HCT116 (cell line): Measurements from ENCODE around the gene XKR7. TPM values are rescaled to one million over a fixed set of nuclear protein-coding genes. Genes with fewer than 3 reads are reported as not detected.

ENCODE experiments used
- ATAC-seq: fragments of 200-7000 bp; cut with Tn5 transposase; 2 replicates; pipeline ENCODE4 v1.9.1; 2020; ENCODE audit warnings: mild to moderate bottlenecking, moderate library complexity
- BruUV-seq: library from RNA; stranded (reverse); fragments of 400-500 nt; replicated peaks from 2 replicates; lab custom pipeline; 2021; lab: Mats Ljungman, UMichigan
- CTCF ChIA-PET: fragments of 300-600 bp; sonication (Branson Sonifier 250); formaldehyde crosslinking; loops from one replicate; lab custom pipeline; 2021; ENCODE audit warnings: antibody characterized with exemption; lab: Charles Lee
- POLR2A ChIA-PET: fragments of 300-600, 350-600 bp; sonication (Branson Sonifier 250); formaldehyde crosslinking; loops from one replicate; lab custom pipeline; 2021; ENCODE audit warnings: antibody characterized with exemption; lab: Charles Lee
- RAD21 ChIA-PET, 2 experiments: fragments of 300-600 bp; sonication (Branson Sonifier 250); formaldehyde crosslinking; loops; one replicate each; lab custom pipeline; 2023; ENCODE audit warnings: low total read pairs in 2 of 2; ENCODE audit not compliant: uncharacterized antibody in 2 of 2, unreplicated experiment in 2 of 2, low non-redundant PET in 1 of 2; lab: Charles Lee
- DNase-seq: peaks from one replicate; pipeline ENCODE4 v3.0.0-alpha.2; 2010; ENCODE audit warnings: low read depth, low spot score
- H2AFZ ChIP-seq: fragments of 200-600 bp; shearing (Covaris generic), sonication (generic); 2 replicates; pipeline ENCODE4 v1.6.1; 2017; ENCODE audit warnings: low read depth, mixed run types, mixed read lengths, antibody characterized with exemption, low read length; ENCODE audit not compliant: poor library complexity, severe bottlenecking
- H3K27ac ChIP-seq: 2 replicates; pipeline ENCODE4 v1.5.1; 2012; ENCODE audit warnings: low read depth, low read length
- H3K27me3 ChIP-seq: fragments of 200-600 bp; sonication (generic); 2 replicates; pipeline ENCODE4 v1.6.1; 2016; ENCODE audit warnings: mixed run types, low read length, mixed read lengths; ENCODE audit not compliant: insufficient read depth
- H3K36me3 ChIP-seq, 2 experiments: fragments of 200-500 bp in 1 of 2; fragments of 200-600 bp in 1 of 2; sonication (Bioruptor generic) in 1 of 2; sonication (generic) in 1 of 2; 2 replicates each; pipeline versions ENCODE4 v1.5.1 to v1.6.1; 2014 to 2016; ENCODE audit warnings: low read length in 2 of 2, inconsistent platforms in 1 of 2, mixed read lengths in 1 of 2, mixed run types in 1 of 2; ENCODE audit not compliant: insufficient read depth in 2 of 2, control insufficient read depth in 1 of 2
- H3K4me1 ChIP-seq, 2 experiments: fragments of 200-600 bp in 1 of 2; sonication (generic) in 1 of 2; 2 replicates each; pipeline versions ENCODE4 v1.5.1 to v1.6.1; 2012 to 2017; ENCODE audit warnings: low read length in 2 of 2, inconsistent platforms in 1 of 2, mild to moderate bottlenecking in 1 of 2, mixed read lengths in 1 of 2, mixed run types in 1 of 2, moderate library complexity in 1 of 2; ENCODE audit not compliant: insufficient read depth in 2 of 2, control insufficient read depth in 1 of 2
- H3K4me2 ChIP-seq: fragments of 200-600 bp; sonication (generic); 2 replicates; pipeline ENCODE4 v1.6.1; 2017; ENCODE audit warnings: mixed run types, low read length, mixed read lengths
- H3K4me3 ChIP-seq, 2 experiments: fragments of 200-600 bp in 1 of 2; sonication (generic) in 1 of 2; replicated peaks in 1 of 2; 2 replicates each; pipeline ENCODE4 v1.5.1; 2011 to 2016; ENCODE audit warnings: low read length in 2 of 2, control low read depth in 1 of 2, low read depth in 1 of 2, mild to moderate bottlenecking in 1 of 2, mixed read lengths in 1 of 2, mixed run types in 1 of 2
- H3K79me2 ChIP-seq: fragments of 200-600 bp; sonication (generic); 2 replicates; pipeline ENCODE4 v1.6.1; 2017; ENCODE audit warnings: mild to moderate bottlenecking, mixed run types, low read length, moderate library complexity, mixed read lengths; ENCODE audit not compliant: insufficient read depth
- H3K9ac ChIP-seq: fragments of 200-600 bp; sonication (generic); 2 replicates; pipeline ENCODE4 v1.6.1; 2016; ENCODE audit warnings: low read length, mixed read lengths
- H3K9me2 ChIP-seq: fragments of 200-600 bp; sonication (generic), shearing (Covaris generic); 2 replicates; pipeline ENCODE4 v1.6.1; 2017; ENCODE audit warnings: mixed run types, mild to moderate bottlenecking, moderate library complexity; ENCODE audit not compliant: insufficient read depth
- H3K9me3 ChIP-seq, 2 experiments: fragments of 200-500 bp in 1 of 2; fragments of 200-600 bp in 1 of 2; sonication (Bioruptor generic) in 1 of 2; sonication (generic) in 1 of 2; 2 replicates each; pipeline ENCODE4 v1.6.1; 2014 to 2017; ENCODE audit warnings: low read length in 2 of 2, mixed read lengths in 2 of 2, inconsistent platforms in 1 of 2, low read depth in 1 of 2, mild to moderate bottlenecking in 1 of 2, mixed run types in 1 of 2, moderate library complexity in 1 of 2; ENCODE audit not compliant: control insufficient read depth in 1 of 2, insufficient read depth in 1 of 2
- H4K20me1 ChIP-seq: fragments of 200-600 bp; sonication (generic), shearing (Covaris generic); 2 replicates; pipeline ENCODE4 v1.6.1; 2017; ENCODE audit warnings: mixed run types, mild to moderate bottlenecking, moderate library complexity; ENCODE audit not compliant: insufficient read depth
- CEBPB ChIP-seq: IDR thresholded peaks from 2 replicates; pipeline ENCODE4 v1.6.1; 2012; ENCODE audit warnings: low read depth
- EGR1 ChIP-seq: IDR thresholded peaks from 2 replicates; pipeline ENCODE4 v1.6.1; 2012; ENCODE audit warnings: low read depth
- EZH2phosphoT487 ChIP-seq: fragments of 200-600 bp; IDR thresholded peaks from 2 replicates; pipeline ENCODE4 v1.6.1; 2018; ENCODE audit warnings: antibody characterized with exemption, borderline replicate concordance
- JUND ChIP-seq: IDR thresholded peaks from 2 replicates; pipeline ENCODE4 v1.6.1; 2012
- POLR2A ChIP-seq: IDR thresholded peaks from 2 replicates; pipeline ENCODE4 v1.7.0; 2011; ENCODE audit warnings: borderline replicate concordance; ENCODE audit not compliant: insufficient read depth, insufficient read length; ENCODE audit errors: extremely low read depth
- POLR2AphosphoS5 ChIP-seq: IDR thresholded peaks from 2 replicates; pipeline ENCODE4 v1.6.1; 2011; ENCODE audit warnings: mild to moderate bottlenecking, low read depth, low read length, moderate library complexity
- RAD21 ChIP-seq: IDR thresholded peaks from 2 replicates; pipeline ENCODE4 v1.6.1; 2012; ENCODE audit warnings: low read depth, mild to moderate bottlenecking
- SP1 ChIP-seq: IDR thresholded peaks from 2 replicates; pipeline ENCODE4 v1.6.1; 2012; ENCODE audit warnings: low read depth
- SRF ChIP-seq: IDR thresholded peaks from 2 replicates; pipeline ENCODE4 v1.6.1; 2012; ENCODE audit warnings: low read depth
- TCF7L2 ChIP-seq: IDR thresholded peaks from 2 replicates; pipeline ENCODE4 v1.7.0; 2011; ENCODE audit warnings: borderline replicate concordance, inconsistent platforms; ENCODE audit not compliant: insufficient read depth, insufficient read length; ENCODE audit errors: extremely low read depth
- ZFX ChIP-seq: fragments of 450-650 bp; IDR thresholded peaks from 2 replicates; pipeline ENCODE4 v1.6.1; 2017
- intact Hi-C: fragments of 100-400 bp; cut with micrococcal nuclease; formaldehyde crosslinking; loops from 2 replicates; pipeline ENCODE4 v1.10.0; 2022
- total RNA-seq: library from RNA; stranded (reverse); gene quantifications from one replicate; pipeline ENCODE4 v1.2.1, GENCODE V29; 2021; ENCODE audit not compliant: unreplicated experiment
- TF ChIP-seq, protein P1 (sequence below): IDR thresholded peaks from 2 replicates; pipeline ENCODE4 v1.6.1; 2012
- TF ChIP-seq, protein P2 (sequence below): IDR thresholded peaks from 2 replicates; pipeline ENCODE4 v1.6.1; 2012

Gene XKR7
- total RNA-seq, 1 experiment from 2014 or later, result not detected

DNA sequence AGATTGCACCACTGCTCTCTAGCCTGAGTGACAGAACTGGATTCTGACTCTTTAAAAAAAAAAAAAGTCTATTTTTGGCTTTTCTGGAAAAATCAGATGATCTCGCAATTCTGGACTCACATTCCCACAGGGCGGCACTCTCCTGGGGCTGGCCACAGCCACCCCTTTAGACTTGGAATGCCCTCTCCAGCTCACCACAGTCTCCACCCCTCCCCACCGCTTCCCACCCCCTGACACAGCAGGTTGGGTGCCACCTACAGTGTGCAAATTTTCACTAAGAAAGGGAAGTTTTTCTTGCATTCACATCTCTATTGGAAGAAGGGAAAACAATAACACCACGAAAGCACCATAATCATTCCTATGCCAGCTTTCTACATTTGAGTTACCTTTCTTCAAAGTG is 31.5 kb upstream of the XKR7 start (continued):
- no peak for TF ChIP-seq POLR2A
- no peak for TF ChIP-seq CEBPB
- TF ChIP-seq SRF, result no peak
- TF ChIP-seq, protein P1, sequence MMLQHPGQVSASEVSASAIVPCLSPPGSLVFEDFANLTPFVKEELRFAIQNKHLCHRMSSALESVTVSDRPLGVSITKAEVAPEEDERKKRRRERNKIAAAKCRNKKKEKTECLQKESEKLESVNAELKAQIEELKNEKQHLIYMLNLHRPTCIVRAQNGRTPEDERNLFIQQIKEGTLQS, result no peak
- no peak for TF ChIP-seq EGR1
- TF ChIP-seq, all 23 proteins: peak for 0

DNA sequence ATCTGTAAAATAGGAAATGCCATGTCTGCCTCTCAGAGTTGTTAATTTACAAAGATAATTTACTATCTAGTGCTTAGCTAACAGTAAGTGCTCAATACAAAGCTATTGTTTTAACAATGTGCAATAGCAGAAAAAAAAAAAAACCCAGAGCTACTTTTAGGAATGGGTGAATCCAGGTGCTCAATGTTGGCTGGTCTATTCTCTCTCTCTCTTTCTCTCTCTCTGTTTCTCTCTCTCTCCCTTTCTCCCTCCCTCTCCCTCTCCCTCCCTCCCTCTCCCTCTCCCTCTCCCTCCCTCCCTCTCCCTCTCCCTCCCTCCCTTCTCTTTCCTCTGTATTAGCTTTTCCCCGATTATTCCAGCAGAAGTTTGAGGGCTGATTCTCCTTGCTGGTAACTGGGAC is 30.1 kb upstream of the XKR7 start:
- ChIA-PET POLR2A (interaction anchor here (0.9 kb wide), 1 partner anchor 14 kb away, joined by 3 read pairs; the partner anchor contains the start of gene PDRG1), CTCF (no interaction called here), RAD21 (no interaction called here)
- Histone ChIP-seq H3K4me2 (no peak overlapping the region), H3K27me3 (no peaks in the 10 kb centered on the region), H3K9ac (no peak overlapping the region), H3K9me2 (no peaks in the 10 kb centered on the region), H3K27ac (no peak overlapping the region), H3K4me1 (peaks cover 0 to 6% of the 10 kb centered on the region in 2 experiments; a peak in 2 of 4 replicates), H3K4me3 (no peak overlapping the region), H4K20me1 (no peaks in the 10 kb centered on the region), H3K36me3 (no peaks in the 10 kb centered on the region), H2AFZ (no peak overlapping the region), H3K9me3 (no peaks in the 10 kb centered on the region), H3K79me2 (no peaks in the 10 kb centered on the region)
- no TSS peak for BruUV-seq
- intact Hi-C loops, result no loop called here
- TF ChIP-seq JUND (no peak), ZFX (no peak), RAD21 (no peak)
- TF ChIP-seq, protein P2, sequence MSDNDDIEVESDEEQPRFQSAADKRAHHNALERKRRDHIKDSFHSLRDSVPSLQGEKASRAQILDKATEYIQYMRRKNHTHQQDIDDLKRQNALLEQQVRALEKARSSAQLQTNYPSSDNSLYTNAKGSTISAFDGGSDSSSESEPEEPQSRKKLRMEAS, result no peak
- DNase-seq (no peak), ATAC-seq (no peak)

DNA sequence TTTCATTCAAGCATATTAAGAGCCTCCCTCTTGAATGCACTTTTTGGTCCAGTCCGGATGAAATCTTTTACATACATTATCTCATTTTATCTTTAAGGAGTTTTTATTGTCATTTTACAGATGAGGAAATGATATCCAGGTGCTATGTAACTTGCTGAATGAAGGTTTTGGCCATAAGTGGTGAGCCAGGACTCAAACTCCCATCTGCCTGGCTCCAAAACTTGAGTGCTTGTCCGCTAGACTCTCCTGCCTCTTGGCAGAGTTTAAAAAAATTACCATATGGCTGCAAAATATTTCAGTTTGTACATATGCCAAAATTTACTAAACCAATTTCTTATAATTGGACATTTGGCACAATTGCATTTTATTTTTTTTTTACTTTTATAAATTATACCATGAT is 28.3 kb upstream of the XKR7 start:
- ChIA-PET RAD21 (no interaction called here), CTCF (interaction anchor here (1.1 kb wide), 1 partner anchor 12 kb away, joined by 3 read pairs; the partner anchor contains the start of gene PDRG1)
- H3K9me2 ChIP-seq, result no peaks in the 10 kb centered on the region
- intact Hi-C loops, result no loop called here
- H2AFZ ChIP-seq, result no peak overlapping the region
- no peaks in the 10 kb centered on the region for H3K9me3 ChIP-seq
- no peak overlapping the region for H3K4me2 ChIP-seq
- H3K27ac ChIP-seq, result no peak overlapping the region
- H3K79me2 ChIP-seq, result no peaks in the 10 kb centered on the region
- no peak overlapping the region for H3K9ac ChIP-seq
- ATAC-seq (no peak), DNase-seq (no peak)
- peaks cover 0 to 6% of the 10 kb centered on the region in 2 experiments; a peak in 2 of 4 replicates for H3K4me1 ChIP-seq
- no peak for TF ChIP-seq TCF7L2
- no peak for TF ChIP-seq EZH2phosphoT487
- TF ChIP-seq RAD21, result no peak
- TF ChIP-seq POLR2AphosphoS5, result no peak
- TF ChIP-seq, protein P1, result no peak
- TF ChIP-seq SP1, result no peak
- TF ChIP-seq, all 23 proteins: peak for 0
- H3K27me3 ChIP-seq, result no peaks in the 10 kb centered on the region
- H4K20me1 ChIP-seq, result no peaks in the 10 kb centered on the region
- peaks cover 3% of the 10 kb centered on the region in 2 experiments; a peak in 2 of 4 replicates for H3K36me3 ChIP-seq
- no TSS peak for BruUV-seq
- POLR2A ChIA-PET, result no interaction called here
- no peak overlapping the region for H3K4me3 ChIP-seq
